HG03342 (cell line): ENCODE data around the gene IL10RB.
"Not testable (repeated sequence)": the region's sequence is repeated elsewhere in the genome, so short reads cannot be mapped to it uniquely, and the experiment has no call there.

Source experiments
- ATAC-seq: cut with Tn5 transposase; IDR thresholded peaks from one replicate; pipeline ENCODE4 v1.9.1; 2021; ENCODE audit warnings: mild to moderate bottlenecking, moderate library complexity; ENCODE audit not compliant: unreplicated experiment

The IL10RB gene

DNA sequence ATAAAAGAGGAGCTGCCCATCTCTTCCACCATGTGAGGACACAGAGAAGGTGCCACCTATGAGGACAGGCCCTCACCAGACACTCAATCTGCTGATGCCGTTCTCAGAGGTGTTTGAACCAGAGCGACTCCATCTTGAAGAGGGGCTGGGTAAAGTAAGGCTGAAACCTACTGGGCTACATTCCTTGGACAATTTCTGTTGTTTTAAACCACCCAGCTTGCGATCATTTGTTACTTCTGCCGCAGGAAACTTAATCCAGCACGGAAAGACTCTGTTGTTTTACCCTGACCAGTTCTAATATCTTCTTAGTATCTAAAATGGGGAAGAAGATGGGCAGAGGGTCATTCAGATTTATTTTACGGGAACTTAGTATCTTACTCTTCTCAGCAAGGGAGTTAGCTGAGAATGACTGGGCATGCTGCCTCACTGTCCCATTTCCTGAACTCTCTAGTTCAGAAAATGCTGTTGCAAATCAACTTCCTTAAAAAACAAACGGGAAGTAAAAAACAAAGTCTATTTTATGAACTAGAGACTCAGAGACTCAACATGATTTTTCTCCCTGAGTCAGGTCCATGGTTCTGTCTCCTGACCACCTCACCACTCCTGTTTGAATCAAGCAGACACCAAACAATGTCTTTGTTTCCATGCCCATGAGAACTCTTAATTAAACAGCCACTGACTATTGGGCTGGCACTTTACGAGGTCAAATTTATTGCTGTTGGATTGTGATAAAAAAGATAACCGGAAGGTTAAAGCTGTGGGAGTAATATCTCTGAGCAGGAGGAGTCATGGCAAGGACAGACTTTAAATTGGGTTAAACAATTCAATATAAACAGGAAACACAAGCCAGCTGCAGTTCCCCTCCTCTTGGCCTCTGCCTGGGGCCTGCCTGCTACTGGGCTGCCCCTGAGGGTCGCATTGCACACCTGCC, 34.8 kb downstream of the IL10RB start:
- ATAC-seq: no peak

DNA sequence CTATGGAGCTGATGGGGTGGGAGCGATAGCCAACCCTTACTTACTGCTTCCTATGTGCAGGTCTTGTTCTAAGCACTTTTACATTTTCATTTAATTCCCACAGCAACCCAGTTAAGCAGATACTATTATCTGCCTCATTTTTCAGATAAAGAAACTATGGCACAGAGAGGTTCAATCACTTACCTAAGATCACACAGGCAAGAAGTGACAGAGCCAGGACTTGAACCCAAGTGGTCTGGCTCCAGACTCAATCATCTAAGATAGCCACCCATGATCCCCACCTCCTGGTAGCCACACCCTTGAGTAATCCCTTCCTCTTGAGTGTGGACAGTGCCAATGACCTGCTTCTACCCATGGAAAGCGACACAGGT, 35.5 kb downstream of the IL10RB start:
- no peak for ATAC-seq

DNA sequence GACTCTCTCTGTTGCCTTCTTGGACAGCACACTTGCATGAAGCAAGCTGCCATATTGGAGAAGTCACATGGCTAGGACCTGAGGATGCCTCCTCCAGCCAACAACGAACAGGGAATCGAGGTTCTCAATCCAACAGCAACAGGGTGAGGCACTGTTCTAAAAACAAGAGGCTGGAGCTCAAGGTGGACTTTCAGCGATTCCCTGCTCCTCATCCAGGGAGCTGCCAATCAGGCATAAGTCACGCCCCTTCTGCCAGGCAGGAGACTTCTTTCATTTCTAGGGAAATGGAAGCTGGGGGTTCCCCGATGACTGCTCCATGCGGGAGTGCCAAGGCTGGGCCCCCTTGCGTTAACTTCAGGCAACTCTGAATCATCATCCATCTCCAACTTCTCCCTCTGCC, 35.9 kb downstream of the IL10RB start:
- no peak for ATAC-seq

DNA sequence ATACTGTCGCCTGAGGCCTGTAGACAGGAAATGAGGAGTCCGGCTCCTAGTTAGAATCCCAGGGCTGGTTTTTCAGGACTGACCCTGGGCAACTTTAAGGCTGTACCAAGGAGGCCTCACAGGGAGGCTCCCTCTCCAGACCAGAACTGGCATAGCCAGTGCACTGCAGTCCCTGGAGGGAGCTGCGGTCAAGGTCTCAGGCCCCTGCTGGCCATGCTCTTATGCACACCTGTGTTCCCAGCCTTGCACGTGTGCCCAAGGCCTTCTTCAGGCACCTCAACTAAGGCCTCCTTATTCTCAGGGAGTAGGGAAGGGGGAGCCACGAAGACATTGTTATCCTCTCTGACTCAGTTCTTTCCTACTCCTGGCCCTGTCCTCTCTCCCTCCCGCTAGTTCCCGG, 36.6 kb downstream of the IL10RB start:
- no peak for ATAC-seq

DNA sequence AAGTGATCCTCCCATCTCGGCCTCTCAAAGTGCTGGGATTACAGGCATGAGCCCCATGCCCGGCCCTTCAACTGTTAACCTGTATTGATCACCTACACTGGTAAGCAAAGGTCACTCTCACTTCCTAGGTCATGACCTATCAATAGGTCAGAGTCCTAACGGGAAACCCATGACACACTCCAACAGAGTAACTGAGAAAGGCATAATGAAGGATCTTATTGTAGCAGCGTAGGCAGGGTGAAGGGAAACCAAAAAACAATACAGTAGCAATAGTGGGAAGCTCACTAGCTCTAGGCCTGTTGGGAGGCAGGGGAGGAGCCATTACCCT, 39.1 kb downstream of the IL10RB start:
- no peak for ATAC-seq

DNA sequence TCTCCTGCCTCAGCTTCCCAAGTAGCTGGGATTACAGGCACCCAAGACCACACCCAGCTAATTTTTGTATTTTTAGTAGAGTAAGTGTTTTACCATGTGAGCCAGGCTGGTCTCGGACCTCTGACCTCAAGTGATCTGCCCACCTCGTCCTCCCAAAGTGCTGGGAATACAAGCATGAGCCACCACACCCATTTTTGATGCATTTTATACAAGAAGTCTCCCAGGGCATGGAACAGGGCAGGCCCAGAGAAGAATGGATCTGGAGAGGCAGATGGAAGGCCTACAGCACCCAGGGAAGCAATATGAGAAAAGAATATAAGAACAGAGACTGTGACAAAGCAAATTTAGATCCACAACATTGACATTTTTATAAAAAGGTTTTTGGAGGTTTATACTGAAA, 39.8 kb downstream of the IL10RB start:
- ATAC-seq: no peak

DNA sequence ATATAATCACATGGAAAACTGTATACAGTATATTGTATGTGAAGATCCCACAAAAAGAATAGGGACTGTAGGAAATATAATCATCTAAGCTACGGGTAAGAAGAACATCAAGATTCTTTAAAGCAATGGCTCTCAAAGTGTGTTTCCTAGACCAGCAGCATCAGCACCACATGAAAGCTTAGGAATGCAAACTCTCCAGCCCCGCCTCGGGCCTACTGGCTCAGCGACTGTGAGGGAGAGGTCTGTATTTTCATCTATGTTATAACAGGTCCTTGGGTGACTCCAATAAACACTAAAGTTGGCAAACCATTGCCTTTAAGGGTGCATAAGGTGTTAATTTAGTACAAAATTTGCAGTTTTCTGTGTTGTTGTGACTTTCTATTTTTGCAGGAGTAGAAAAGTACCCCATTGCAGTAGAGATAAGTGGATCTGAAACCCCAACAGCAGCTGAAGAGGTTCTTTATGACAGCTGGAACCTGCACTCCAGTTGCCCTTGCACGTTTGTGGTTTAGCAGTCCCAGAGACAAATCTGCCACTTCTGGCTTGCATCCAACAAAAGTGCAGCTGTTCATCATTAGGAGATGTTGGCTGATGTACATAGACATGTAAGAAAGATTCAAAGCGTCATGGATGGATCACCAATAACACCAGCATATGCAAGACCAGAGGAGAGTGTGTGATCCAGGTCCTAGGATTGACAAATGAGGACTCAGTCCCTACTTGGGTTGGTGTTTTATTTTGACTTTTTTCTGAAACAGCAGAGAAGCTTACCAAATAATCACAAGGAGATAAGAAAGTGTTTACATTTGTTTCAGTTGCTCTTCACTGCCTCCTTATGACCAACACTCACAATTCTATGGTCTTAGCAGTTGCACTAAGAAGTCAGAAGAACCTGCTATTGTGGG, 42.7 kb downstream of the IL10RB start:
- ATAC-seq: peak; percentile 80

DNA sequence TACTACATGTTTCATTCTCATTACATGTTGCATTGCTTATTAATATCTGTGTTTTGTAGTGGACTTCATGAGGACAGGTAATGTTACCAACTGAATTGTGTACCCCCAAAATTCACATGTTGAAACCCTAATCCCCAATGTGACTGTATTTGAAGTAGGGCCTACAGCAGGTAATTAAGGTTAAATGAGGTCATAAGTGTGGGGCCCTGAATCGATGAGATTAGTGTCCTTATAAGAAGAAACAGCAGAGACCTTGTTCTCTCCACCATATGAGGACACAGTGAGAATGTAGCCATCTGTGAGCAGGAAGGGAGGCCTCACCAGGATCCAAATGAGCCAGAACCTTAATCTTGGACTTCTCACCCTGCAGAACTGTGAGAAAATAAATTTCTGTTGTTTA, 43.6 kb downstream of the IL10RB start:
- ATAC-seq: no peak

DNA sequence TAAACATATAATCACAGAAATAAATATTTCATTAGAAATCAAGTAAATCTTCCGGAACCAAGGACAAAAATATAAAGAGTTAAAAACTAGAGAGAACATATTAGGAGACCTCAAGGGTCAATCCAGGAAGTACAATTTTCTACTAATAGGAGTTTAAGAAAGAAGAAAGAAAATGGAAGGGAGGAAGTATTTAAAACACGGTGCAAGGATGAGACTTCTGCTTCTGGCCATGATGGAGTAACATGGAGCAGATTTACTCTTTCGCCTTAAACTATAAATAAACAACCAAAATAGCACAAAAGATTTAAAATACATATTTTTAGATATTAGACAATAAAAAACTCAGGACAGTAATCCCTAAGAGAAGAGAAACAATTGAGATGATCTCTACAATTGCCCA, 46.0 kb downstream of the IL10RB start:
- no peak for ATAC-seq

DNA sequence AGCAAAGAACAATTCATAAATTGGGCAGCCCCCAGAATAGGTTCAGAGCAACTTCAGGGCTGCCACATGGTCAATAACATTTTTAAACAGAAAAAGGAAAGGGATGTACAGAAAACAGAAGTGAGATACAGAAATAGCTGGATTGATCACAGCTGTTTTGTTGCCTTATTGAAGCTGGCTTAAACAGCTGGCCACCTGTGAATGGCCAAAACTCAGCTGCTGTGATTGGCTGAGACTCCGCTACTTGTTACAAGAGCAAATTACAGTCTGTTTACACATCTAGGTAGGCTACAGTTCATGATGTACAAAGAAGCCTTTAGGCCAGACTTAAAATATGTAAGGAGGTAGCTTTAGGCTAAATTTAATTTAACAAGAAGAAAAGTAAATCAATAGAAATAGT, 47.0 kb downstream of the IL10RB start:
- ATAC-seq: no peak

DNA sequence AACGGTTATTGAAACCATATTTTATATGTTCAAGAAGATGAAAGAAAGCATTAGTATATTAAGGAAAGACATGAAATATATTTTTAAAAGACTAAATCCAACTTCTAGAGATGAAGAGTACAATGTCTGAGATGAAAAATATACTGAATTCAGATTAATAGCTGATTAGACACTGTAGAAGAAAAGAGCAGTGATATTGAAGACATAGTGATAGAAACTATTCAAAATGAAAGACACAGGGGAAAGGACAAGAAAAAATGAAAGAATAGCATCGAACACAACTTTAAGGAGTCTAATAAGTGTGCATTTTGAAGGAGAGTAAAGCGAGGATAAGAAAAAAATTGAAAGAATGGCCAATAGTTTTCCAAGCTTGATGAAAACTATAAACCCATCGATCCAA, 47.4 kb downstream of the IL10RB start:
- no peak for ATAC-seq

DNA sequence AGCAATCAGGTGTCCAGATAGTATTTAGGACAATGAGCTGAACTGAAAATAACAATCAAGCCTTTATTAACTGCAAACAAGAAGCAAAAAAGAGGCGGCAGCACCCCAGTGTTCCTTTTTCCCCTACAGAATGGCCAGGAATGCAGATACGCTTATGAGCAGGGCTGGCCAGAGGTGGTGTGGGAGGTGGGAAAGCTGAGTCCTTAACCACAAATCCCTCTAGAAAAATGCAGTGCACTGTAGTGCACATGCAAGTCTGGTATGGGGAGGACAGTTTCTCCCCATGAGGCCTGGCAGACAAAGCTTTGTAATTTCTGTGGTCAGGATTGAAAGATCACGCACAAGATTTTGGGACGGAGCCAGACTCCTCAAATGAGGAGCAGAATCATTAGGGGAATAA, 47.9 kb downstream of the IL10RB start:
- no peak for ATAC-seq

DNA sequence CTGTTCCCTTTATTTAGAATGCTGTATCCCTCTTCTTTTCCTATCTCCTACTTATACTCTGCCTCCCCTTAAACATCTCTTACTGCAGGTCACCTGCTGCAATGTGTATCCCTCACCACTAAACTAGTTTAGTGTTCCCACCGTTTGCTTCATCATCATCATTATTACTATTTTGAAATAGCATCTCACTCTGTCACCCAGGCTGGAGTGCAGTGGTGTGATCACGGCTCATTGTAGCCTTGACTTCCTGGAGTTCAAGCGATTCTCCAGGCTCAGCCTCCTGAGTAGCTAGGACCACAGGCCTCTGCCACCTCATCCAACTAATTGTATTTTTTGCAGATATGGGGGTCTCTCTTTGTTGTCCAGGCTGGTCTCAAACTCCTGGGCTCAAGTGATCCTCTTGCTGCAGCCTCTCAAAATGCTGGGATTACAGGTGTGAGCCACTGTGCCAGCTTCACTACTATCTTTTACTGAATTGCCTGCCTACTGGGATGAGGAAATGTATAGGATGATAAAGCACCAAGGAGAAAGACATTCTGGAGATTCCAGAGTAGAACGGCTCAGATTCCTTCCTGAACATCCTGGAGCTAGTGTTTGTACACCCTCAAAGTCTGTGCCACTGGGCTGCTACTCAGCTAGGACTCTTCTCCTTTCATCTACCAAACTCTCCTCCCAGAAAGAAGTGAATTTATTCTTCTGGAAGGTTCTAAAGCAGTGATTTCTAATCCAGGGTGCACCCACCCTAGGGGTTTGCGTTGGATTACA, 50.0 kb downstream of the IL10RB start:
- no peak for ATAC-seq

DNA sequence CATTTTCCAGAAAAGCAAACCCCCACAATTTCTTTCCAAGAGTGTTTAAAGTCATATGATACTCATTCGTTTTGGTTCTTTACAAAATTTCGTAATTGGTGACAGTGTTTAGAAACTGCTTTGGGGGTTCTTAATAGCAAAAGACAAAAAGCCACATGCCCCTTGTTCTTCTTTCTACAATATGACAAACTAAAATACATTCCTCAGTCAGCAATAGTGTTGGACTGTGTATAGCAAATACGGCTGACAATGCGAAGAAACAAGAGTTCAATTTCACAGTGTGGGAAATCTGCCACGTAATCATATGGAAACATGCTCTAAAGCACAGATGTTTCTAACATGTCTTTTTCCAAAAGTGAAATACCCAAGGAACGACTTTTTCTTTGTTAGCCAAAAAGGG, 51.0 kb downstream of the IL10RB start:
- ATAC-seq: no peak

DNA sequence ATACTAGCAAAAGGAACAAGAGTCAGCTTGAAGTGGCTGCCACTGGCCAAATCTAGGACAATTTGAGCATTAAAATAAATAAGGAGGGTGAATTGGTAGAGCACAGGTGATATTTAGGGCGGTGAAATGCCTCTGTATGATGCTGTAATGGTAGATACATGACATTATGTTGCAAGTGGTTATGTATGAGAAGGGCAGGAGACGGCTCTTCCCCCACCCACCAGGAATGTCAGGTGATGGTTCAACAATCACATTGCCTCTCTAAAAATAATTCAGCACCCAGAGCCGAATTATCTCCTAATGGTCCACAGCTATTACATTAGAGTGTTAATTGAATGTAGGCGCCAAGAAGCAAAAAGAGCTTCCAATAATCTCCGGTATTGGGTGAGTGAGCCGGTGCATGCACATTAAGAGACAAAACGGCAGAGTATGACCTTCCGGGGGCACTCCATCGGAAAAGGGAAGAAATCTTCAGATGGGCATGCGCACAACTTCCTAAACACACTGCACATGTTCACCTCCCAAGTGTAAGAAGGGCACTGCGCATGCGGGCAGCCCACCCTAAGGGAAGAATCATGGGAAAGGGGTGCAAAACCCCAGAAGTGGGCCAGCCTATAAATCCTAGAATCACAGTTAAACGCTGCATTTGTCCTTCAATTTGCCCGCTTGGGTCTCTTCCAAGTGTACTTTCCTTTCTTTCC, 51.8 kb downstream of the IL10RB start:
- ATAC-seq: no peak

DNA sequence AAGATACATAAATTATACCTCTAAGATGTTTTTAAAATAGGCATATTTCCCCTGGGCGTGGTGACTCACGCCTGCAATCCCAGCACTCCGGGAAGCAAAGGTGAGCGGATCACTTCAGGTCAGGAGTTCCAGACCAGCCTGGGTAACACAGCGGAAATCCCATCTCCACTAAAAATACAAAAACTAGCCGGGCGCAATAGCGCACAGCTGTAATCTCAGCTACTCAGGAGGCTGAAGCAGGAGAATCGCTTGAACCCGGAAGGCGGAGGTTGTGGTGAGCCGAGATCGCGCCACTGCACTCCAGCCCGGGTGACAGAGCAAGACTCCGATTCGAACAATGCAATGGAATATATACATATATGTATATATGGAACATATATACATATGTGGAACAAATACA, 54.8 kb downstream of the IL10RB start:
- not testable (repeated sequence) for ATAC-seq

DNA sequence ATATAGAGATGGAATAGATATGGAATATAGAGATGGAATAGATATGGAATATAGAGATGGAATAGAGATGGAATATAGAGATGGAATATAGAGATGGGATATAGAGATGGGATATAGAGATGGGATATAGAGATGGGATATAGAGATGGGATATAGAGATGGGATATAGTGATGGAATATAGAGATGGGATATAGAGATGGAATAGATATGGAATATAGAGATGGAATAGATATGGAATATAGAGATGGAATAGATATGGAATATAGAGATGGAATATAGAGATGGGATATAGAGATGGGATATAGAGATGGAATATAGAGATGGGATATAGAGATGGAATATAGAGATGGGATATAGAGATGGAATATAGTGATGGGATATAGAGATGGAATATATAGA, 57.4 kb downstream of the IL10RB start:
- not testable (repeated sequence) for ATAC-seq

DNA sequence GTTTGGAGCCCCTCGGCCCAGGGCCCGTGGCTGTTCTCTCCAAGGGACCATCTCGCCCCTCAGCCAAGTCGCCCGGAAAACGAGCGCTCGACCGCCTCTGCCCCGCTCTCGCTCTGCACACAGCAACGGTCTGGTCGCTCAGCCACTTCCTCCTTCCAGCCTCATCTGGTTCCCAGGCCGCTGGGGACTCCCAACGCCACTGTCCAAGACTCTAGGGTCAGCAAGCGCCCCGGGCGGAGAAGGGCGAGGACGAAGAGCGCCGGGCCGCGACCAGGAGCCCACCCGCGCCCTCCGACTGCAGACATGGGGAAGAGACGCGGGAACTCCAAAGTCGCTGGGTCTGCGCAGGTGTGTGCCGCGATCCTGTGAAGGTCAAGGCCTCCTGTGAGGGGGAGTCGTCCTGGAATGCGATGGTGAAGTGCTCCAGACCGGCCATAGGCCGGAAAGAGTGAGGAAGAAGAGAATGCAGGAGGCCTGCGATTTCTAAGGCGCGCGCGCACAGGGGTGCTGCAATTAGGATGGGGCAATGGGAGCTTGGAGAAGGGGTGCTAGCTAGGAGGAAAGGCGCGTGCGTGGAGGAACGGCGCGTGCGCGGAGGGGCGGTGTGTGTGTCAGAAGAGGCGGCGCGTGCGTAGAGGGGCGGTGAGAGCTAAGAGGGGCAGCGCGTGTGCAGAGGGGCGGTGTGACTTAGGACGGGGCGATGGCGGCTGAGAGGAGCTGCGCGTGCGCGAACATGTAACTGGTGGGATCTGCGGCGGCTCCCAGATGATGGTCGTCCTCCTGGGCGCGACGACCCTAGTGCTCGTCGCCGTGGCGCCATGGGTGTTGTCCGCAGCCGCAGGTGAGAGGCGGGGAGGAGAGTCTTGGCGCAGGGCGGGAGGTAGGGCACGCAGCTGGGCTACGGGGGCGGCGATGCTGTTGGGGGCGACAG, 58.4 kb downstream of the IL10RB start, which contains the start of gene IFNAR1:
TSS of gene IFNAR1 (plus strand) at position 680 of the 931 bp plus-strand sequence. CDS start at position 766, 86 bp downstream.
- ATAC-seq: peak; percentile 79
